ENCODE measurements around the gene KRT76.

The KRT76 gene

DNA sequence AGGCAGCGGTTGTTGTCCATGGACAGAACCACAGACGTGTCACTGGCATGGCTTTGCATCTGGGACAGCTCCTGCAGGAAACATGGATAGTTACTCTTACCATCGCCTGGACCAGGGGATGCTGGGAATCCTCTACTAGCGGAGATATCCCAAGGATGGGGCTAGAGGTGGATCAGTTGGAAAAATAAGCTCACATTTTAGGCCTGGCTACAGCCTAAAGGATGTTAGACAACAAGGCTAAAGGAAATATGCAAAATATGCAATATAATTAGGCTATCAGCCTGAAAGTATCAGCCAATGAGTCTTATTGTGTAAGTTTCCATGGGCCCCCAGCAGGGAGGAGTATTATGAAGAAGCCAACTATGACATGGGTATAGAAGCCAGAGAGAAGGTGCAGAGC, 5.0 kb downstream of the KRT76 start:
- TF ChIP-seq, protein P1, sequence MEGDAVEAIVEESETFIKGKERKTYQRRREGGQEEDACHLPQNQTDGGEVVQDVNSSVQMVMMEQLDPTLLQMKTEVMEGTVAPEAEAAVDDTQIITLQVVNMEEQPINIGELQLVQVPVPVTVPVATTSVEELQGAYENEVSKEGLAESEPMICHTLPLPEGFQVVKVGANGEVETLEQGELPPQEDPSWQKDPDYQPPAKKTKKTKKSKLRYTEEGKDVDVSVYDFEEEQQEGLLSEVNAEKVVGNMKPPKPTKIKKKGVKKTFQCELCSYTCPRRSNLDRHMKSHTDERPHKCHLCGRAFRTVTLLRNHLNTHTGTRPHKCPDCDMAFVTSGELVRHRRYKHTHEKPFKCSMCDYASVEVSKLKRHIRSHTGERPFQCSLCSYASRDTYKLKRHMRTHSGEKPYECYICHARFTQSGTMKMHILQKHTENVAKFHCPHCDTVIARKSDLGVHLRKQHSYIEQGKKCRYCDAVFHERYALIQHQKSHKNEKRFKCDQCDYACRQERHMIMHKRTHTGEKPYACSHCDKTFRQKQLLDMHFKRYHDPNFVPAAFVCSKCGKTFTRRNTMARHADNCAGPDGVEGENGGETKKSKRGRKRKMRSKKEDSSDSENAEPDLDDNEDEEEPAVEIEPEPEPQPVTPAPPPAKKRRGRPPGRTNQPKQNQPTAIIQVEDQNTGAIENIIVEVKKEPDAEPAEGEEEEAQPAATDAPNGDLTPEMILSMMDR (IDR thresholded peaks at IDR 0.05; ENCODE audit: low read depth, low read length, missing control alignments): no peak
- no peak overlapping the region for H3K4me3 ChIP-seq (ENCODE audit: low read depth, low read length)
- no peak for DNase-seq (ENCODE audit: low read depth)
- in situ Hi-C loops (cut with HindIII; ENCODE audit: low sequenced_read_pairs): no loop called here

DNA sequence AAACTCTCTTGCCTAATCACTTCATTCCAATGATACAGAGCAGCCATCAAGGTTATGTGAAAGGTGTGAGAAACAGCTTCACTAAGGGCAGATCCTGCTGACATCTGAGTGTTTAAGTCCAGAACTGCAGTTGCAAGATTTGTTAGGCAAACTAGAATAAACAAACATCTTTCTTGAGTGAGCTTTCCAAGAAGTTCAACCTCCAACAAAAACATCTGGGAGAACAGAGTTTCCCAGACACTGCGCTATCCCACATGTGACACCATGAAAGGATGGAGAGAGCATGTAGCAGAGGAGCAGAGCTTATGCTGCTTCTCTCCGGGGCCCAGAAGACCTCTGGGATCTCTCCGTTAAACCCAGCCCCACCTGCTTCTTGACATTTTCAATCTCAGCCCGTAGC, 5.6 kb downstream of the KRT76 start:
- in situ Hi-C loops (cut with HindIII; ENCODE audit: low sequenced_read_pairs): no loop called here
- DNase-seq (ENCODE audit: low read depth): no peak
- H3K4me3 ChIP-seq (ENCODE audit: low read depth, low read length): no peak overlapping the region
- TF ChIP-seq, protein P1 (IDR thresholded peaks at IDR 0.05; ENCODE audit: low read depth, low read length, missing control alignments): no peak

DNA sequence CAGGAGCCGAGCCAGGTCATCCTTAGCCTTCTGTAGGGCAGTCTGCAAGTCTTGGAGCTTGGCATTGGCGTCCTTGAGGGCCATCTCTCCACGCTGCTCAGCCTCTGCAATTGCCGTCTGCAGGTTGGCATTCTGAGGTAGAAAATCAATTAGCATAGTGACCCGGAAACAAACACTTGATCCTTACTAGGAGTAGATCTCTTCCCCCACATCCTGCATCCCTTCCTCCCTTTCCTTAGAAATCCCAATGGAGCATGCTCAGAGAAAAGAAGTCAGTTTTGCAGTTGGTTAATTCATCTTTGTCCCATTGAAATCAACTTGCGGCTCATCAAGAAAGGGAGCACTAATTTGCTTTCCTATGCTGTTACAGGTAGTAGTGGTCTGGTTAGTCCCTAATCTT, 6.1 kb downstream of the KRT76 start:
- in situ Hi-C loops (cut with HindIII; ENCODE audit: low sequenced_read_pairs): no loop called here
- H3K4me3 ChIP-seq (ENCODE audit: low read depth, low read length): no peak overlapping the region
- DNase-seq (ENCODE audit: low read depth): no peak
- TF ChIP-seq, protein P1 (IDR thresholded peaks at IDR 0.05; ENCODE audit: low read depth, low read length, missing control alignments): no peak

DNA sequence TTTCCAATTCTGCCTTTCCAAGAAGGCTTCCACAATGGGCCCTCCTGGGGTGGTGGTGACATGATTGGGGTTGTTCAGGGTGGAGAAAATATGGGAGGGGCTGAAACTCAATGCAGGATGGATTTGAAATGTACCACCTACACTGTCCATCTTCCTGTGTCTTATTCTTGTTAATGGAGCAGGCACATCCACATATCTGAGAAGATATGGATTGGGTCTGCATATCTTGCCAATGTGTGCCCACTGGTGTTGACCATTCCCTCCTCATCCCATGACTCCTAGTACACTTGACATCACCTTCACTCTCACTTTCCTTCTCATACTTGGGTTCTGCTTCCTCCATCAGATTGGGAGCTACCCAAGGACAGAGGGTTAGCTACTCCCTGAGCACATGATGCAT, 7.2 kb downstream of the KRT76 start:
- no peak overlapping the region for H3K4me3 ChIP-seq (ENCODE audit: low read depth, low read length)
- no peak for DNase-seq (ENCODE audit: low read depth)
- TF ChIP-seq, protein P1 (IDR thresholded peaks at IDR 0.05; ENCODE audit: low read depth, low read length, missing control alignments): no peak
- in situ Hi-C loops (cut with HindIII; ENCODE audit: low sequenced_read_pairs): no loop called here

DNA sequence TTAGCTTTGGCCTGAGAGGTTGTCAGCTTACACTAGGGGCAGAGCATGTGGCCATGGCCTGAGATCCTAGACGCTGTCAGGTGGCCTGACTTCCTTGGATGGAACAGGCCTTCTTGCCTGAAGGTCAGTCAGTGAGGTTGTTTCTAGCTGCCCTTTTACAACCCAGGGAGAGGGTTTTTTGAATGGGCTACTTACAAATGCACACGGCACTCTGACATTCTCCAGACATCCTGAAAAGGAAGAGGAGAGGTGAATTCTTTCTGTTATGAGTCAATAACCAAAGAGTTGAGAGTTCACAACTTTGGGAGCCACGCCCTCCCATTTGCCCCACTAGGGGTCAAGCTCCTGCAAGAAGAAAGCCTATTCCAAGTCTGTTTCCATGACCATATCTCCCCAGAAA, 7.8 kb downstream of the KRT76 start:
- TF ChIP-seq, protein P1 (IDR thresholded peaks at IDR 0.05; ENCODE audit: low read depth, low read length, missing control alignments): no peak
- in situ Hi-C loops (cut with HindIII; ENCODE audit: low sequenced_read_pairs): no loop called here
- DNase-seq (ENCODE audit: low read depth): no peak
- no peak overlapping the region for H3K4me3 ChIP-seq (ENCODE audit: low read depth, low read length)

DNA sequence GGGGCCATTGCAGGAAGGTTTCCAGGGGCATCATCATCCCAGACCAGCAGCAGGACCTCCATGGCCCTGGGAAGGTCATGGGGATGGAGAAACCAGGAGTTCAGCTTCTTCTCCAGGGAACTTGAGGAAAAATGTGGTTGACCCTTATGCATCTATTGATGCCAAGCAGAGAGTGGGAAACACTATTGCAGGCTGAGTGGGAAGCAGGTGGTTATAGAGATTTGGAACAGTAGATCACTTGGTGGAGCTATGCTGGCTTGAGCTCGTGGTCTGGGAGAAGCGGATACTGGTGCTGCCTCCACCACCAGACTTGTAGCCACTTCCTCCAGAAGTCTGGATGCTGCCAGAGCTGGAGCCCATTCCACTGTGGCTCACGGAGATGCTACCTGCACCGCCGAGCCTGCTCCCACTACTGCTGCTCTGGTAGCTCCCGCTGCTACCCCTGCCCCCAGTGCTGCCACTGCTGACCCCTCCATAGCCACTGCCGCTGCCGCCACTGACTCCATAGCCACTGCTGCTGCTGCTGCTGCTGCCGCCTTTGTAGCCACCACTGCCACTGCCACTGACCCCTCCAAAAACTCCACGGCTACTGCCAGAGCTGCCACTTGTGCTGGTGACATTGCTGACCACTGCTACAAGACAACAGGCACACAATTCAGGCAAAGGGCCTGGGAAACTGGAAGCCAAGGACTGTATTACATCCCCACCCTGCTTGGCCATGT, 8.5 kb downstream of the KRT76 start:
- TF ChIP-seq, protein P1 (IDR thresholded peaks at IDR 0.05; ENCODE audit: low read depth, low read length, missing control alignments): no peak
- in situ Hi-C loops (cut with HindIII; ENCODE audit: low sequenced_read_pairs): no loop called here

More for the DNA sequence above, 8.5 kb downstream of the KRT76 start:
- H3K4me3 ChIP-seq (ENCODE audit: low read depth, low read length): no peak overlapping the region
- no peak for DNase-seq (ENCODE audit: low read depth)
